Neural crest cell (in vitro differentiated cells): ENCODE data around the gene PRMT1. TPM values are rescaled to one million over a fixed set of nuclear protein-coding genes. Genes with fewer than 3 reads are reported as not detected.
A peak's percentile ranks its signal among the peaks of the same experiment; 100 is the strongest.

Source experiments
- DNase-seq: peaks from one replicate; pipeline ENCODE4 v3.0.0; 2021; ENCODE audit warnings: low read depth, mixed read lengths, low spot score
- H3K27ac Mint-ChIP-seq: one replicate; pipeline ENCODE4 v1.8.0; 2021; ENCODE audit warnings: mild to moderate bottlenecking, mixed read lengths; ENCODE audit not compliant: unreplicated experiment
- H3K27me3 Mint-ChIP-seq: 2 replicates; pipeline ENCODE4 v1.8.0; 2021; ENCODE audit warnings: low read depth, mild to moderate bottlenecking, mixed read lengths
- H3K36me3 Mint-ChIP-seq: 2 replicates; pipeline ENCODE4 v1.8.0; 2021; ENCODE audit warnings: low read depth, mild to moderate bottlenecking, mixed read lengths
- H3K4me1 Mint-ChIP-seq: 2 replicates; pipeline ENCODE4 v1.8.0; 2021; ENCODE audit warnings: mixed read lengths
- H3K4me3 Mint-ChIP-seq: one replicate; pipeline ENCODE4 v1.8.0; 2021; ENCODE audit warnings: mild to moderate bottlenecking, mixed read lengths
- H3K9me3 Mint-ChIP-seq: 2 replicates; pipeline ENCODE4 v1.8.0; 2021; ENCODE audit warnings: mixed read lengths
- CTCF ChIP-seq: fragments of 200-600 bp; sonication (generic); conservative IDR thresholded peaks from 2 replicates; pipeline ENCODE4 v1.5.0; 2021; ENCODE audit warnings: antibody characterized with exemption, mild to moderate bottlenecking
- total RNA-seq: library from RNA; stranded (reverse); gene quantifications from 2 replicates; pipeline ENCODE4 v1.2.1, GENCODE V29; 2021

Gene PRMT1
- total RNA-seq, 1 donor from 2014 or later, result 470 TPM

- Mint-ChIP-seq H3K4me3 (peak overlapping the region; percentile 99), H3K4me1 (peaks cover 34% of the 10 kb centered on the region), H3K27me3 (peaks cover 6% of the 10 kb centered on the region), H3K36me3 (peaks cover 7% of the 10 kb centered on the region), H3K9me3 (no peaks in the 10 kb centered on the region), H3K27ac (no peak overlapping the region)
- no peak for DNase-seq
- no peak for TF ChIP-seq CTCF
These were observed 2.1 kb downstream of the PRMT1 start for GRCh38 chr19:49678985-49679770.

GRCh38 chr19:49679771-49680413 lies 2.8 kb downstream of the PRMT1 start:
- DNase-seq, result no peak
- TF ChIP-seq CTCF, result no peak

GRCh38 chr19:49680421-49681351 lies 3.6 kb downstream of the PRMT1 start:
- H3K9me3 Mint-ChIP-seq, result no peaks in the 10 kb centered on the region
- peaks cover 34% of the 10 kb centered on the region for H3K4me1 Mint-ChIP-seq
- peak; percentile 100 for DNase-seq
- peak; percentile 99 for TF ChIP-seq CTCF
- peak overlapping the region; percentile 99 for H3K4me3 Mint-ChIP-seq
- peaks cover 10% of the 10 kb centered on the region for H3K36me3 Mint-ChIP-seq
- H3K27me3 Mint-ChIP-seq, result peaks cover 6% of the 10 kb centered on the region
- peak overlapping the region; percentile 35 for H3K27ac Mint-ChIP-seq

More at GRCh38 chr19:49679771-49680413, 2.8 kb downstream of the PRMT1 start:
- Mint-ChIP-seq H3K27me3 (peaks cover 6% of the 10 kb centered on the region), H3K4me1 (peaks cover 34% of the 10 kb centered on the region), H3K4me3 (peak overlapping the region; percentile 99), H3K9me3 (no peaks in the 10 kb centered on the region), H3K36me3 (peaks cover 7% of the 10 kb centered on the region), H3K27ac (no peak overlapping the region)

- DNase-seq, result no peak
- no peak for TF ChIP-seq CTCF
- H3K4me3 Mint-ChIP-seq, result peak overlapping the region; percentile 59
- no peak overlapping the region for H3K27ac Mint-ChIP-seq
- peaks cover 26% of the 10 kb centered on the region for H3K4me1 Mint-ChIP-seq
- H3K9me3 Mint-ChIP-seq, result no peaks in the 10 kb centered on the region
- H3K36me3 Mint-ChIP-seq, result peaks cover 11% of the 10 kb centered on the region
- H3K27me3 Mint-ChIP-seq, result peaks cover 6% of the 10 kb centered on the region
These were observed 4.8 kb downstream of the PRMT1 start for GRCh38 chr19:49681830-49682229.

- Mint-ChIP-seq H3K4me3 (peak overlapping the region; percentile 59), H3K27ac (no peak overlapping the region), H3K27me3 (peaks cover 2% of the 10 kb centered on the region), H3K9me3 (no peaks in the 10 kb centered on the region), H3K4me1 (peaks cover 30% of the 10 kb centered on the region), H3K36me3 (peaks cover 11% of the 10 kb centered on the region)
- DNase-seq, result no peak
- TF ChIP-seq CTCF, result no peak
These were observed 5.2 kb downstream of the PRMT1 start for GRCh38 chr19:49682274-49682673.
